Left ventricle myocardium inferior (tissue), 1 donor: ENCODE results near the gene CEP44. TPM values are rescaled to one million over a fixed set of nuclear protein-coding genes. Genes with fewer than 3 reads are reported as not detected.

Source experiments
- DNase-seq: peaks from one replicate; pipeline ENCODE4 v3.0.0-alpha.2; 2020
- H3K27ac ChIP-seq: fragments of 200-600 bp; replicated peaks from 2 replicates; pipeline ENCODE4 v1.8.0; 2021
- H3K27me3 ChIP-seq: fragments of 200-600 bp; 2 replicates; pipeline ENCODE4 v1.8.0; 2021; ENCODE audit warnings: low read depth
- H3K36me3 ChIP-seq: fragments of 200-600 bp; 2 replicates; pipeline ENCODE4 v1.8.0; 2021
- H3K4me1 ChIP-seq: fragments of 200-600 bp; 2 replicates; pipeline ENCODE4 v1.8.0; 2021
- H3K4me3 ChIP-seq: fragments of 200-600 bp; 2 replicates; pipeline ENCODE4 v1.8.0; 2021; ENCODE audit warnings: mild to moderate bottlenecking, moderate library complexity
- H3K9me3 ChIP-seq: fragments of 200-600 bp; replicated peaks from 2 replicates; pipeline ENCODE4 v1.8.0; 2021
- intact Hi-C: fragments of 100-400 bp; cut with micrococcal nuclease; formaldehyde crosslinking; loops from one replicate; pipeline ENCODE4 v1.11.0; 2022
- total RNA-seq: library from RNA; stranded (reverse); fragmentation: NEBNext Ultra II Directional; extraction: Animal tissue kit (Norgen Biotek cat#: 25700); gene quantifications from one replicate; pipeline ENCODE4 v1.2.1, GENCODE V29; 2021
- TF ChIP-seq, protein P1 (sequence below): fragments of 200-600 bp; IDR thresholded peaks from 2 replicates; pipeline ENCODE4 v1.8.0; 2021; ENCODE audit warnings: antibody characterized with exemption, mild to moderate bottlenecking, borderline replicate concordance
- donor health status: DM: no; HTN: yes; CAD: no; lungs with severe emphysema.

The CEP44 gene
- total RNA-seq, 1 donor from 2014 or later, result 11.2 TPM

- H3K4me3 ChIP-seq, result no peak overlapping the region
- H3K27ac ChIP-seq, result no peak overlapping the region
- peaks cover 6% of the 10 kb centered on the region for H3K9me3 ChIP-seq
- H3K27me3 ChIP-seq, result no peaks in the 10 kb centered on the region
- H3K36me3 ChIP-seq, result no peaks in the 10 kb centered on the region
- H3K4me1 ChIP-seq, result peaks cover 71% of the 10 kb centered on the region
- TF ChIP-seq, protein P1, sequence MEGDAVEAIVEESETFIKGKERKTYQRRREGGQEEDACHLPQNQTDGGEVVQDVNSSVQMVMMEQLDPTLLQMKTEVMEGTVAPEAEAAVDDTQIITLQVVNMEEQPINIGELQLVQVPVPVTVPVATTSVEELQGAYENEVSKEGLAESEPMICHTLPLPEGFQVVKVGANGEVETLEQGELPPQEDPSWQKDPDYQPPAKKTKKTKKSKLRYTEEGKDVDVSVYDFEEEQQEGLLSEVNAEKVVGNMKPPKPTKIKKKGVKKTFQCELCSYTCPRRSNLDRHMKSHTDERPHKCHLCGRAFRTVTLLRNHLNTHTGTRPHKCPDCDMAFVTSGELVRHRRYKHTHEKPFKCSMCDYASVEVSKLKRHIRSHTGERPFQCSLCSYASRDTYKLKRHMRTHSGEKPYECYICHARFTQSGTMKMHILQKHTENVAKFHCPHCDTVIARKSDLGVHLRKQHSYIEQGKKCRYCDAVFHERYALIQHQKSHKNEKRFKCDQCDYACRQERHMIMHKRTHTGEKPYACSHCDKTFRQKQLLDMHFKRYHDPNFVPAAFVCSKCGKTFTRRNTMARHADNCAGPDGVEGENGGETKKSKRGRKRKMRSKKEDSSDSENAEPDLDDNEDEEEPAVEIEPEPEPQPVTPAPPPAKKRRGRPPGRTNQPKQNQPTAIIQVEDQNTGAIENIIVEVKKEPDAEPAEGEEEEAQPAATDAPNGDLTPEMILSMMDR, result no peak
- no peak for DNase-seq
- intact Hi-C loops, result no loop called here
Measured at GRCh38 chr4:174279433-174280155, 4.1 kb upstream of the CEP44 start.

DNA sequence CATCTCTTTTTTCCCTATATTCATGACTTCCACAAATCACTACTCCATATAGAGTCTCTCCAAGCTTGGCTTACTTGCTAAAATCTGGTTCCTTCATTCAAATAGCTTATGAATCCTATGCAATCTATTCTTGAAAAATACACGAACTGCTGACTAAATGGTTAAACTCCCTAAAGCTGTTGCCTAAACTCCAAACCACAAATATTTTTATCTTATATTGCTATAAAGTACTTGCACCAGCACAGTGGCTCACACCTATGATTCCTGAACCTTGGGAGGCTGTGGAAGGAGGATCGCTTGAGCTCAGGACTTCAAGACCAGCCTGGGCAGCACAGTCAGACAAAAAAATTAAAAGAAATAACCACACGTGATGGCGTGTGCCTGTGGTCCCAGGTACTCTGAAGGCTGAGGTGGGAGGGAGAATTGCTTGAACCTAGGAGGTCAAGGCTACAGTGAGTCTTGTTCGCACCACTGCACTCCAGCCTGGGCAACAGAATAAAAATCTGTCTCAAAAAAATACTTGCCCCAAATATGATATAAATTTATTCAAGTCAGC lies 2.5 kb upstream of the CEP44 start:
- no peak overlapping the region for H3K27ac ChIP-seq
- TF ChIP-seq, protein P1, result no peak
- no peaks in the 10 kb centered on the region for H3K36me3 ChIP-seq
- peaks cover 6% of the 10 kb centered on the region for H3K9me3 ChIP-seq
- peak overlapping the region; percentile 91 for H3K4me3 ChIP-seq
- H3K4me1 ChIP-seq, result peaks cover 84% of the 10 kb centered on the region
- intact Hi-C loops, result no loop called here
- H3K27me3 ChIP-seq, result no peaks in the 10 kb centered on the region
- DNase-seq, result no peak

DNA sequence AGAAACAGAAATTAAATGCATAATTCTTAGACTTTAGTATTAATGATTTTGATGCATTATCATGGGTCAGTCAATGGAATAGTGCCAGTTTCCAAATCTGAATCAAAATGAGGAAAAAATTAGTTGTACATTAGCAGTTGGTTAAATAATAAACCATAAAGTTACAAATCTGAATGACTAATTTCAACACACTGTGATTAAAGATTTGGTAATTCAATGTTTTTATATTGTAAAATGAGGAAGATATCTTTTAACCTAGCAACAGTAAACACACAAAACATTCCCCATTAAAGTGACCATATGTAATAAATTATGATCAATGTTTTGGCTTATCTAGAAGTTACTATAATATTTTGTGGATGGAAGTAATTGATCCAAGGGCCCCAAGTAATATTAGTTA lies 1.8 kb upstream of the CEP44 start:
- TF ChIP-seq, protein P1, result no peak
- Histone ChIP-seq H3K4me3 (peak overlapping the region; percentile 91), H3K9me3 (peaks cover 6% of the 10 kb centered on the region), H3K4me1 (peaks cover 84% of the 10 kb centered on the region), H3K27ac (peak overlapping the region; percentile 98), H3K36me3 (no peaks in the 10 kb centered on the region), H3K27me3 (no peaks in the 10 kb centered on the region)
- intact Hi-C loops, result no loop called here
- no peak for DNase-seq

- intact Hi-C loops, result no loop called here
Measured at GRCh38 chr4:174282836-174283506, 740 bp upstream of the CEP44 start.

GRCh38 chr4:174284487-174284886 lies 776 bp downstream of the CEP44 start:
- no peak for DNase-seq
- TF ChIP-seq, protein P1, result no peak

More at GRCh38 chr4:174282836-174283506, 740 bp upstream of the CEP44 start:
- Histone ChIP-seq H3K27me3 (no peaks in the 10 kb centered on the region), H3K27ac (peak overlapping the region; percentile 98), H3K4me3 (peak overlapping the region; percentile 91), H3K4me1 (peaks cover 77% of the 10 kb centered on the region), H3K9me3 (peaks cover 6% of the 10 kb centered on the region), H3K36me3 (no peaks in the 10 kb centered on the region)
- DNase-seq, result peak; percentile 69
- TF ChIP-seq, protein P1, result no peak

More at GRCh38 chr4:174284487-174284886, 776 bp downstream of the CEP44 start:
- peaks cover 68% of the 10 kb centered on the region for H3K4me1 ChIP-seq
- intact Hi-C loops, result no loop called here
- H3K4me3 ChIP-seq, result peak overlapping the region; percentile 91
- H3K27me3 ChIP-seq, result no peaks in the 10 kb centered on the region
- peak overlapping the region; percentile 98 for H3K27ac ChIP-seq
- peaks cover 2% of the 10 kb centered on the region for H3K9me3 ChIP-seq
- H3K36me3 ChIP-seq, result no peaks in the 10 kb centered on the region
